ENCODE data around the gene LCP2.
"Not testable (repeated sequence)": the region's sequence is repeated elsewhere in the genome, so short reads cannot be mapped to it uniquely, and the experiment has no call there.

Gene LCP2

DNA sequence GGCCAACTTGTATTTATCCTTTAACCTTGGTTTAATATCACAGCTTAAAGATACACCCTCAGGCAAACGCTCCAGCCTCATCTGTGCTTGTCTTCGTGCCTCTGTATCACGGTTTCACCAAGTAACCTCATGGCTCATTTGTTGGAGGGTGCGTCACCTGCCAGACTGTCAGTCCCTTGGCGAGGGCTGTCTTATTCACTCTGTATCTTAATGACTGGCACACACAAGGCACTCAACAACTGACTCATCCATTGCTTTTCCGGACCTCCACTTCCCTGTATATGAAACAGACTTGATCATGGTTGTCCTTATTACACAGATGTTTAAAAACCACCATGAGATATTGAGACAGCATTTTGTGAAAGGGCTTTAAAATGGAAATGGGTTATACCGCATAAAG lies 28.0 kb downstream of the LCP2 start:
- peak; percentile 77 for DNase-seq

DNA sequence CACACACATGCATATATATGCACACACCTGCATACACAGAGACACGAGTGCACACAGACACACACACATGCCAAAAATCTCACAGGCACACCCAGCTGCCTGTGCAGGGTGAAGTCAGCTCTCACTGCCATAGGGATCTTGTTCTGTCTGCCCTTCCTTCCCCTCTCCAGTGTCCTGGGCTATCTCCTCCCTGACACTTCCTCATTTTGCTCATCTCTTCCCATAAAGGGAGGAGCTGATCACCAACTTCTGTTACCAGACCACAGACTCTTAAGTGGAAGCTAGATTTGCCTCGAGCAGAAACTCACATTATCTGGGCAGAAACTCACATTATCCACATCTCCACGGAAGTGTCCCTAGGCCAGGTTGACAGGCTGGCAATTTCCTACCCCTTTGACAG lies 28.7 kb downstream of the LCP2 start:
- no peak for DNase-seq

DNA sequence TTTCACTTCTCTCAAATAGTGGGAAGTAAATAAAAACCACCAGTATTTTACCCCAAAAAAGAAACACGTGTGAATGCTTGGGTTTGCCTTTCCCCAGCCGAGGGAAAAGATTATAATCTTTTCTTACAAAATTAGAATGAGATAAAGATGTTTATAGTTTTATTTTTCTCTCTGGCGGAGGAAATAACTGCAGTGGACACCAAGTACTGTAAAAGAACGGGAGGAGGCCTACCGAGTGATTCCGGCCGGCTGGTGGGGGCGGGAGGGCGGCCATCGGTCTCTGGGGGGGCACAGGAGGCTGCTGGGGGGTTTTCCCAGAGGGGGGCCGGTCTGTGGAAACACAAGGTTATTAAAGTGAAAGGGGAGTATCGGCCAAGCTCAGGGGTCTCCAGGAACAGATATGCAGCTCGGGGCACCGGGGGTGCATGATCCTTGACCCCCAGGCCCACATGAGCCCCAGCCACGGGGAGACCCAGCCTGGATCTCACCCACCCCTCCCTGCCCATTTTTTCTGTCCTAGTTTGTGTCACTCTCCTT lies 29.4 kb downstream of the LCP2 start:
- DNase-seq = no peak

DNA sequence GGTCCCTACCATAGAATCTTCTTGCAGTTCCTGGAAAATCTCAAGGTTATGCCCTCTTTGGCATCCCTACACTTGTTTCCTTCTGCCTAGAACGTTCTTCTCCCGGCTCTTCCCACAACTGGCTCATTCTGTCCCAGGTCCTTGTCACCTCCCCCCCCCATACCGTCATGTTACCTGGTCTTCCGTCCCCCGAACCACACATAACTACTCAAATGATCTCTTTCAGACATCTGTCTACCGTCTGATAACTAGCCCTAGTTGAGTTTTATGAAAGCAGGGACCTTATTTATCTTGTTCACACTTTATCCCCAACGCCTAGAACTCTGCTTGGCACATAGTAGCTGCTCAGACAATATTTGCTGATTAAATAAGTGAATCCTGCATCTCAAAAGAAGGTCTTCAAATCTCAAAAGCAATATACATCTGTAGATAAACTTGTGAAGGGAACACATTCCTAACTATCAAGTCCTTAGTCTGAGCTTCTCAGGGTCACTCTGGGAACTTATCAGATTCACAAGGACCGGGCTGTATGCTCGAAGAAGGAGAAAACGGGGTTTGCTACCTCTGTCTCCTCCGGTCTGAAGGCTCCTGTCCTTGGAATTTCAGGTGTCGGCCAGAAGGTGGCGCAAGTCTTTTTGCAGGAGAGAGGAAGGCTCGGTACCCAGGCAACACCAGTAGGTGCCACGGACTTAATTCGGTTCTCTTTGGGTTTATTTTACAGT lies 30.0 kb downstream of the LCP2 start:
- DNase-seq = peak; percentile 80

DNA sequence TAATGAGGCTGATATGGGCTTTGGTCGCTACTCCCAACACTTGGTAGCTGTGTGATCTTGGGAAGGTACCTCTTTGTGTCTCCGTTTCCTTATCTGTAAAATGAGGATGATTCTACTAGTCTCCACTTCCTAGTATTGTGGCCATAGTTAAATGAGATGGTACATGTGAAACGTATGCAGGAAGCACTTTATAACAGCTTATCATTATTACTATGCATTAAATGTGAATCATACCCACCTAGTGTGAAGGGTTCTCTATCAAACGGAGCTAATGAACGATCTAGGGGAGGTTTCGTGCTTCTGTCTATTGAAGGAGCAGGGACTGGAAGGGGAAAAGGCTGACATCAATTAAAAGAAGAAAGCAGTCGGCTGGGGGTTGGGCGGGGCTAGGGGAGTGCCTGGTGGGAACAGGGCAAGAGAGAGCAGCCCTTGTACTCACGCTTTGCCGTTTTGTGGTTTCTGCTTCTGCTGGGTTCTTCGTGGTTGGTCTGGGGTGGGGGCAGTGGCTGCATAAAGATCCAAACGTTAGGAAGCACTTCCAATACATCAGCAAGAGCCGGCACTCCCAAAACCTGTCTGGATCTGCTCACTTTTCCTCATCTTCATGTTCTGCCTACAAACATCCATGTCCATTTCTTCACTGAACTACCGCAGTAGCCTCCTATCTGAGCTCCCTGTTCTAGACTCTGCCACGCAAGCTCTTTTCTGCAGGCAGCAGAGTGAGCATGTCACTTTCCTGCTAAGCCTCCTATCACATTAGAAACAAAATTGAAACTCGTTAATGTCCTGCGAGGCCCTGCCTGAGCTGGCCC lies 30.8 kb downstream of the LCP2 start:
- peak; percentile 59 for DNase-seq

DNA sequence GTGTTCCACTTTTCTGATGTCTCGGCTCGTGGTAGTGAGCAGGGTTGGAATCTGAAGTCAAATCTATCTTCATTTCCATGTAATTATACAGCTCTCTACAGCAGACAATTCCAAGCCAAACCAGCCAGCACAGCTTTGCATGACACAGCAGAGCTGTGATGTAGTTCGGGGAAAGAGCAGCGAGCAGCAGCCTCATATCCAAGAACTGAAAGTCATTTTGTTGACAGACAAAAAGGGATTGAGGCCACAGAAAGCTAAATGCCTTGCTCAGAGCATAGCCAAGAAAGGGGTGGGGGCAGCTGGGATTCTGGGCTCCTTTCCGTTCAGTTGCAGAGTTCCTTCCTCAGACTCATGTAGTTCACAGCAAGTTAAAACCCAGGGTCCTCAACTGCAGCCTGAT lies 32.1 kb downstream of the LCP2 start:
- DNase-seq = no peak

DNA sequence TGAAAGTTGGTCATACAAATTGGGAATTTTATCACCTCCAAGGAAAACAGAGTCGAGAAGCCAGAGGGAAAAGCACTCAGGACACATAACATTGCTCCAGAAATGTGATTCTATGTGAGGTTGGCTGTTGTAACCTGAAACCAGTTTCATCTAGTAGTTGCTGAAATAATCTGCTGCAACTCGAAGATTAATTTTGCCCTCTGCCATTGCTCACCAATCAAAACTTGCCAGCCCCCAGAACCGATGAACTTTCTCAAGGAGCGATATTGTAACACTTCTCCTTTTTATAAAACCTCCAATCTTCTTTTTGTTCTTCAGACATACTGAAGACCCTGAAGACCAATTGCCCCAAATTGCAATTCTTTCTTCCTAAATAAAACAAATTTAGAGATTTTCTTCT lies 33.7 kb downstream of the LCP2 start:
- no peak for DNase-seq

DNA sequence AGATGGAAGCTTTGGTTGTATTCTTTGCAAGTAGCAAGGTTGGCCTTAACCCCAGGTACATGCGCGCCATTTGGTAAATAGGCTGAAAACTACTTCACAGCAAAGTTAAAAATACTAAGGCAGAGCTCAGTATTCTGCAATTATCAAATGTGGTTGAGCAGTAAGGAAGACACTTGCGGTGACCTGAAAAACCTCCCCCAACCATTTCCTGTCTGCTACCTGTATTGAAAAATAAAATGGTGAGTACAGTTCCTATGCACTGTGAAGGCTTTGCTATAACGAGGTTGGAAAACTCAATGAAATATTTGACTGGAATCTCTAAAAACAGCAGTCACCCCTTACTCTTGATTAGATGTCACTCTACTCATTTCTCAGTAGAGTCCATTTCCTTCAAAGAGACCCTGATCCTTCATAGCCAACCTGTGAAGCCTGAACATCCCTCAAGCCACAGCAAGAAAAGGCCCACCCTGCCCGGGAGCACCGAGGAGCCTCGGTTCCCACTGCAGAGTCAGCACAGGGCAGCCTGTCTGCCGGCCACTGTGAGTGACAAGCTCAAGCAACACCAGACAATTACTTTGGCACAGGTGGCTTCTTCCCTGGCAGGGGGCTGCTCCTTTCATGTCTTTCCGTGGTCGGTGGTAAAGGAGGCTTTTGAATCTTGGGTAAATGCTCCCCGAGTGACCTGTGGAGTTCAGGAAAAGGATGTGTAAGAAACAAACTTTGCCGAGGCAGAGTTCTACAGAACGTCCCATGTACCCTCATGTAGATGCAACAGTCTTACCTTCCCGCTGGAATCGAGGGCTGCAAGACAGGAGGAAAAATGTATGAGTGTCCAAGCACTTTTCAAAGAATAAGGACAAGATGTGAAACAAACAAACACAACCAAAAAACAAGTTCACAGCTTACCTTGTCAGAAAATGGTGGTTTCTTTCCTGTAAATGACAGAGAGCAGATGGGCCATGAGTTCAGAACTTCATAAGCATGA lies 35.2 kb downstream of the LCP2 start:
- DNase-seq = no peak

DNA sequence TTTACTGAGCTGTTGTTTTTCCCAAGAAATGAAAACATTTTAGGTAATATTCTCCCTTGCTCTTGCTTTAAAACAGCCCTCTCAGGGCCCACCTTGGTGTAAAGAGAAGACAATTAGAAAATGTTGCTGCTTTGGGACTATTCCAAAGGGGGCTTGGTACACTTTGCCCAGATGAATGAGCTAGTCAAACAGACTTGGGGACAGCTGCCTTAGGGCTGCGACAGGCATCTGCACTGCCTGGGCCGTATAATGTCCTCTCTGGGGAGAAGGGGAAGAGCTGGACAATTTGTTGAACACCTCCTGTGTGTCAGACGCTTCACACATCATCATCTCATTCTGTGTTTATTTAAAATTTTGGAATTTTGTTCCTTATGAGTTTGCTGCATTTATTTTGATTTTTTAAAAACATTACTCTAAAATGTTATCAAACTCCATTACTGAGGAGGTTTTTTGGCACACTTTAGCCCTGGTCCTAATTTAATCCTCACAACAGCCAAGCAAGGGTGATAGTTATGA lies 36.0 kb downstream of the LCP2 start:
- no peak for DNase-seq

DNA sequence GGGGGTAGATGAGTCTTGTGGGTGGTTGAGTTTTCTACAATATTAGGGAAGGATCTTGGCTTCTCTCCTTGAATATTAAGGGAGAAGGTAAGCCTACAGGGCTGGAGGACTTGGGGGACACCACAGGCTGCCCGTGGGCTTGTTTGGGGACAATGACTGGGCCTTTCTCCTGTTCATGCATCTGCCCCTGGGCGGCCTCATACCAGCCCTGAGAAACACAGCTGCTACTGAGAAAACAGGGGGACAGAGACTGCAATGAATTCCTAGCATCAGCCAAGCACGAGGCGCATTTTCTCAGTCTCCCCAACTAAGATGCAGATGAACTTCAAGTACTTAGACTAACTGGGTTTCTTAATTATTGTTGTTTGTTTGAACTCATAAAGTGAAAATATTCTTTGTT lies 40.2 kb downstream of the LCP2 start:
- no peak for DNase-seq

DNA sequence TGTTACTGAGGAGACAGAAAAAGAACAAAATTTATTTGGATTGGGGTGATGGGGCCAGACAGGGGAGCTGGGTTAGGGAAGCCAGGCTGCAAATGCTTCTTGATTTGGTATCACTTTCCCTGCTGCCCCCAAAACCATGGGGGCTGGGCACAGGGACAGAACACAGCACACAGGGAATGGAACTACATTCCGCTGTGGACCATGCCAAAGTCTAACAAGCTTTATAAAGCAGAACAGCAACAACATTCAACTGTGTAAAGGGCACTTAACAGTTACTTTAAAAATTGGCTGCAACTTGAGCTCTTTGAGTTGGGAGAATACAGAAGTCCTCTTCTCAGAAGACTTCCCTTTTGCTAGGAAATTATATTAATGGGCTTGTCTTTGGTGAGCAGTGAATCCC lies 41.0 kb downstream of the LCP2 start:
- no peak for DNase-seq

DNA sequence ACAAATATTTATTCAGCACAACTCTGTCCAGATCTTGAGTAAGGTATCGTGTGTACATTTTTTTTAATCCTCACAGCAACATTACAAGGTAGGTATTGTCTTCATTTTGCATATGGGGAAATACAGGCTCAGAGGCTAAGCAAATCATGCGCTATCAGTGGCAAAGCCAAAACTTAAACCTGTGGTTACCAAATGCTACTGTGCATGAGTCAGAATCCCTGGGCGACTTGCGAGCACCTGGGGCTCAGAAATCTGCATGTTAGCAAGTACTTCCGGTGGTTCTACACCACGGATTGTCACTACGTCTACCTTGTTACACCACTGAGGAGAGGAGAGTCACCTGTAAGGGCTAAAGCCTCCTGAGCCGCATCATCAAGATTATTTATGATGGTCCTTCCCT lies 43.5 kb downstream of the LCP2 start:
- DNase-seq = peak; percentile 69

DNA sequence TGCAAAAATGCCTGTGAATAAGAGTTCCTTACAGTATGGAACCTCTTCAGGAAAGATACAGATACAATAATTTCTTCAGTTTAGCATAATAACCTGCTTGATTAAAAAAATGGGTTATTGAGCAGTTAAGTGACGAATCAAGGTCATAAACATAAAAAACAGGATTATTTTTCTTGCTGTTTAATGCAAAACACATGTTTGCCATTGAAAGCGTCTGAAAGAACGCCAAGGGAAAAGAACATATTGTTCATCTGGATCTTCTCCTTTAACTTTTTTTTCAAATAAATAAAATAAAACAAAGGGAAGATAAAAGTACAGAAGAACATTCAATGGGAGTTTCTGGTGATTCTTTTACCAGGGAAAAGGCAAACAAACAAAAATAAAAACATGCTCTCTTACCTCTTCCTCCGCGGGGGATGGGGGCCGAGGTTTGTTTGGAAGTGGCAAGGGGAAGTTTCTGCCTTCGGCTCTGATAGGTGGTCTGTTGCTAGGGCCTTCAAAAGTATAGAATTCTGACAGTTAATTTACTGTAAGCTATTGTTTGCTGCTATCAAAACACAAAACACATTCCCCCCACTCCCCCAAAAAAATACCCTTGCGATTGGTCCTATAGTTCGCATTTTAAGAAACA lies 44.7 kb downstream of the LCP2 start:
- DNase-seq = no peak

DNA sequence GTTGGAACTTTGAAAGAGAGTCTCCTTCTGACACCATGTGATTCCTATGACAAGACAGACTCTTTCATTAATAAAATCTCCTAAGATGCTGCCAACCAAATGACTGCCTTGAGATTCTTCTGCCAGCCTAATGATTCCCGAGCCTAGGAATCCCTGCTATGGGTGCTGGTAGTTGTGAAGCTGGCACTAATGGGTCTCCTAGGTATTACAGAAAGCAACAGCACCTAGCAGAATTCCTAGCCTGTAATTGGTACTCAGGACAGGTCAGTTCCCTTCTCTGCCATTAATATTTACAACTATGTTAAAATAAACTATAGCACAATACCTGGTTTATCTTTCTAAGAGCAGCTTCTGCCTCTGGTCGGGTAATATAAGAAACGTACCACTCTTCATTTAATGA lies 45.5 kb downstream of the LCP2 start:
- no peak for DNase-seq

DNA sequence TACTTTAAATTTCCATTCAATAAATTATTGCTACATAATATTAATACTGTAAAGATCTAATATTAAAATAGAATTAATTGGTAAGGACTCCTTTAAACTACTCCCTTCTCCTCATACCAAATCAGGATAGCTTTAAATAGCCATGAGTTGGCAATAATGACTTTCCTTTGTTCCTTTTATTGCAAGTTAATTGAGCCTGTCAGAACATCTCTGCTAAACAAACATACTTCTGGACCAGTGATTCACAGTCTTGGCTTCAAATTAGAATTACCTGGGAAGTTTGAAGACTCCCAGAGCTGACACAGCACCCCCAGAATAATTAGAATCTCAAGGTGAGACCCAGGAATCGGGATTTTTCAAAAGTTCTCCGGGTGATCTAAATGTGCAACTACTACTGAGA lies 46.1 kb downstream of the LCP2 start:
- no peak for DNase-seq

DNA sequence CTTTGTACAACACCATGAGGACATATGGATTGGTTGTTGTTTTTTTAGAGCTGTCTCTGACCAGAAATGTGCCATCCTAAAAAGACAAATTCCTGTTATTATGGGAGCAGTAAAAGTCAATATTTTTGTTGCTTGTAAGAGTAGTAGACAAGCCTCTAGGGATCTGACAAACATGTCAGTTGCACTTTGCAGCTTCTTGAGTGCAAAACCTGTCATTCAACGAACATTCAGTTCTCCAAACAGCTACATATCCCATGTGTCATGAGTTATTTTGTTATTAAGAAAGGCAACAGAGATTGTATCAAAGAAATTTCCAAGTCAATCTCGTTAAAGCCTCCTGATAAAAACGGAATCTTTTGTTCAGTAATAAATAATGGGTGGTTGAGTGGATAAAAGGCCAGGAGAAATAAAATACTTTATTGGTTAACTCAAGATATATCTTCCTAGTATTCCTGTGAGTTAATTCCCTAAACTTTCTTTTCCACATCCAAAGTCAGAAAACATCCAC lies 46.7 kb downstream of the LCP2 start:
- no peak for DNase-seq

DNA sequence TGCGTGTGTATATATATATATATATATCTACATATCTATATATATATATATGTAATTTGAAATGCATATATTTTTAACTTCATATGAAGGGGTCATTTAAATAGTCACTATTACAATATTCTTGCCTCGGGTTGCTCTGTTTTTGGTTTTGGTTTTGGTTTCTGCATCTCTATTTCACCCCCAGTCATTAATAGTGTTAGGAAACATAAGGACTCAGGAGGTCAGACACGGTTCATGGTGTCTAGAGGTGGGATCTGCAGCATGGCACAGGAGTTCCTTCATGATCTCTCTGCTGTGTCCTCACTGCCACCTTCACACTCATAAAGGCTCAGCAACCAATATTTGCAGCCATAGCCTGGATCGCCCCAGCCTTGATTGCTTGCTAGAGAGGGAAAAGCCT lies 48.2 kb downstream of the LCP2 start:
- no peak for DNase-seq

DNA sequence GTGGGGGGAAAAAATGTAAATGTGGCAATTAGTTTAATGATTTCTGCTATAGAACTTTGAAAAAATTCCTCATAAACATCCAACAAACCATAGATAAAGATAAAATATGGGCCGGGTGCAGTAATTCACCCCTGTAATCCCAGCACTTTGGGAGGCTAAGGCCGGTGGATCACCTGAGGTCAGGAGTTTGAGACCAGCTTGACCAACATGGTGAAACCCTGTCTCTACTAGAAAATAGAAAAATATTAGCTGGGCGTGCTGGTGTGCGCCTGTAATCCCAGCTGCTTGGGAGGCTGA lies 48.7 kb downstream of the LCP2 start:
- DNase-seq = not testable (repeated sequence)

DNA sequence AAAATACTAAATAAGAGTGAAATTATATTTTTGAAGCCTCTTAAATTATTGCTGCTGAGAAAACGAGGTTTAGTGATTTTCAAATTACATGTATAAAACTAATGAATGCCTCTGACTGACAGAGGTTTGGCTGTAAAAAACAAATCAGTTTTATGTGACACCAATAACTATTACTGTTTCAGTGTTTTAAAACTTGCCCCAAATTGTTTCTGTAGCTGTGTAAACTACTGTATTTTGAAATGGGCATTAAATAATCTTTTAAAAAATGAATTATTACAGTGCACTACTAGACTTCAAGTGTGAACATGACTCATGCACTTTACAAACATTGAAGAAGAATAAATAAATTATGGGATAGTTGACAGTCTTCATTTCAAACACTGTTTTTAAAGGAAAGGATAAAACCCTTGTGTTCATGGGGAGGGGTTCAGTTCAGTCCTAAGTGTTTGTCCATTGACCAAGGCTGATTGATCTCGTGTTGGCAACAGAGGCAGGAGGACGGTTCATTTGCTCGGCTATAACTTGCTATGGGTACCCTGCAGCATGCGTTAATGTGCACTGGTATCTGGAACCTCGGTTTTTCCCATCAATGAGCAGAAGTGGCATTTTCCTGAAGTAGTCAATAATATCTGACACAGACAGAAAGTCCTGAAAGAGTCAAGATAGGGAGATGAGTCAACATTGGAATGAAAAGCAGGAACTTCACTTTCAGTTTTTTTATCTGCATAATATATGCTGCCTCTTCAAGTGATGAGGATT lies 49.2 kb downstream of the LCP2 start:
- no peak for DNase-seq

DNA sequence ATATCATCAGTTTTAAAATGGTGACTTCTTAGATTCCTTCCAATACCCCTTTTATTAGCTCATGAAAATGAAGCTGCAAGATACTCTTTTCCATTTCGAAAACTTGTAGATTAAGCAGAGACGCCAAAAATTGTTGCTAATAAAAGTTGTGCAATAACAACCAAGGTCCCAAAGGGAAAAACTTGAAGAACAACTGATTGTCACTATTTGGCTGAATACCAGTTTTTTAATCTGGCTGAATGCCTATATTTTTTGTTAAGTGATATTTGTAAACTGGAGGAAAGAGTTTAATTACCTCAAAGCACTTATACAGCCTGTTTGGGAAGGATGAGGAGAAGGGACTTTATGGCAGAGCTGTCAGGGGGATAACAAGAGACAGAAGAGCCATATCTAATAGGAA lies 50.2 kb downstream of the LCP2 start:
- DNase-seq = no peak

DNA sequence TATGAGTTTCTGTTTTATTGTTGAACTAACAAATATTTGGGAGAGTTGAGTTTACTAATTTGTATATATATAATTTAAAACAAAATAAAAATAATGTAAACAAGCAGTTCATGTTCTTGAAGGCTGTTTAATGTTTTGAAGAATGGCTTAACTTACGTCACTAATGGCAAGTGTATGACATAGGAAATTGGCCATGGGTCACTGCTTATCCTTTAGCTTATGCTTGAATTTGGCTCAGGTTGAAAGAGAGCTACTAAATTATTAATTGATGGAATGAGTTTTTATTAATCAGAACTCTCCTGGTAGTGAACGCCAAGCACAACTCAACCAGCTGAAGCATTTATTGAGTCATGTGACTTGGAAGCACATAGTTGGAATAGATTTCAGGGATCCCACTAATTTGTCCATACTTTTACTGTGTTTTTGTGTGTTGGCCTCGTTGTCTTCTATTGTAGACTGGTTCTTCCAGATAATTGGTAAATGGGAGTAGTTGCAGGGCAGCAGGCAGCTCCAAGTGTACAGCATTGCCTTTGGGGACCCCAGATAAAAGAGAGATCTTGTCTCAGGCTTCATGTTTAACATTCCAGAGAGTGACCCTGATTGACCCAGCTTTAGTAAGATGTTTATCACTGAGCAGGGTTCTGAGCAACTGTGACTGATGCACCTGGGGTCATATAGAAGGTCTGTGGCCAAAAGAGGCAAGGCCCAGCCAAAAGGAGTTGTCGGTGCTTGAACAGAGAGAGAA lies 51.3 kb downstream of the LCP2 start:
- no peak for DNase-seq

Data from activated naive CD4-positive, alpha-beta T cell treated with Interleukin-2 at 50 U/mL for 16 hours (primary cell).